Fibroblast of lung (primary cell): Measurements from ENCODE around the gene PTPRM.

Experiments used
- CTCF ChIP-seq, 2 donors: IDR thresholded peaks in 1 of 2; conservative IDR thresholded peaks in 1 of 2; 1 replicate in 1 of 2; 2 replicates in 1 of 2; pipeline ENCODE4 v1.5.1; 2011 to 2012; ENCODE audit warnings: low read length in 2 of 2, control low read depth in 1 of 2, inconsistent platforms in 1 of 2, low read depth in 1 of 2, mild to moderate bottlenecking in 1 of 2
- EZH2 ChIP-seq: IDR thresholded peaks from 2 replicates; pipeline ENCODE4 v1.5.1; 2012; ENCODE audit warnings: low read length, control low read depth, mild to moderate bottlenecking; ENCODE audit errors: missing control alignments

- no peak for TF ChIP-seq CTCF (conservative IDR thresholded peaks at IDR 0.05 in 1 of 2, IDR thresholded peaks at IDR 0.05 in 1 of 2; ENCODE audit: low read depth in 1 of 2, low read length in 2 of 2)
- no peak for TF ChIP-seq EZH2
Observed at GRCh38 chr18:7626175-7626921, 59.2 kb downstream of the PTPRM start.
